MCF 10A (cell line): Measurements from ENCODE around the gene MAB21L4. TPM values are rescaled to one million over a fixed set of nuclear protein-coding genes. Genes with fewer than 3 reads are reported as not detected.

ENCODE experiments used
- BruUV-seq: library from RNA; stranded (reverse); fragments of 400-500 nt; replicated peaks from 2 replicates; lab custom pipeline; 2021; lab: Mats Ljungman, UMichigan
- CTCF ChIA-PET: fragments of 300-600 bp; sonication (Branson Sonifier 250); formaldehyde crosslinking; extraction: SDS; loops from one replicate; lab custom pipeline; 2021; ENCODE audit warnings: antibody characterized with exemption, inconsistent platforms; lab: Yijun Ruan, JAX
- POLR2A ChIA-PET: fragments of 300-600, 350-650 bp; sonication (Branson Sonifier 250); formaldehyde crosslinking; extraction: SDS; loops from one replicate; lab custom pipeline; 2020; ENCODE audit warnings: antibody characterized with exemption, inconsistent platforms; lab: Yijun Ruan, JAX
- DNase-seq: peaks from one replicate; pipeline ENCODE4 v3.0.0-alpha.2; 2018; ENCODE audit not compliant: unreplicated experiment
- H3K27ac Mint-ChIP-seq: one replicate; pipeline ENCODE4 v1.8.0; 2022; ENCODE audit warnings: mild to moderate bottlenecking, low read depth, mixed read lengths; ENCODE audit not compliant: unreplicated experiment
- H3K27me3 Mint-ChIP-seq: one replicate; pipeline ENCODE4 v1.8.0; 2022; ENCODE audit warnings: mixed read lengths; ENCODE audit not compliant: insufficient read depth, unreplicated experiment
- H3K36me3 Mint-ChIP-seq: one replicate; pipeline ENCODE4 v1.8.0; 2022; ENCODE audit warnings: mild to moderate bottlenecking, moderate library complexity, mixed read lengths; ENCODE audit not compliant: insufficient read depth, unreplicated experiment
- H3K4me1 Mint-ChIP-seq: one replicate; pipeline ENCODE4 v1.8.0; 2022; ENCODE audit warnings: mixed read lengths; ENCODE audit not compliant: insufficient read depth, unreplicated experiment
- H3K4me3 Mint-ChIP-seq: one replicate; pipeline ENCODE4 v1.8.0; 2022; ENCODE audit warnings: mild to moderate bottlenecking, moderate library complexity, mixed read lengths; ENCODE audit not compliant: unreplicated experiment
- H3K9me3 Mint-ChIP-seq: one replicate; pipeline ENCODE4 v1.8.0; 2022; ENCODE audit warnings: mixed read lengths; ENCODE audit not compliant: unreplicated experiment
- CTCF ChIP-seq: fragments of 200-600 bp; IDR thresholded peaks from one replicate; pipeline ENCODE4 v1.8.0; 2022; ENCODE audit warnings: antibody characterized with exemption, mild to moderate bottlenecking; ENCODE audit not compliant: unreplicated experiment
- intact Hi-C: fragments of 100-400 bp; cut with micrococcal nuclease; formaldehyde crosslinking; loops from 2 replicates; pipeline ENCODE4 v1.14.1; 2022
- total RNA-seq: library from RNA; stranded (reverse); gene quantifications from 2 replicates; pipeline ENCODE4 v1.2.3, GENCODE V29; 2022

The MAB21L4 gene
- total RNA-seq, 1 experiment from 2014 or later = not detected

- ChIA-PET CTCF (no interaction called here), POLR2A (no interaction called here)
- no peak for TF ChIP-seq CTCF
- no peaks in the 10 kb centered on the region for H3K27me3 Mint-ChIP-seq
- peaks cover 8% of the 10 kb centered on the region for H3K4me1 Mint-ChIP-seq
- no peak overlapping the region for H3K27ac Mint-ChIP-seq
- BruUV-seq = no TSS peak
- intact Hi-C loops = no loop called here
- no peak for DNase-seq
- H3K9me3 Mint-ChIP-seq = no peaks in the 10 kb centered on the region
- H3K4me3 Mint-ChIP-seq = no peak overlapping the region
- peaks cover 5% of the 10 kb centered on the region for H3K36me3 Mint-ChIP-seq
Measured at GRCh38 chr2:240906911-240907590, 11.1 kb upstream of the MAB21L4 start.

DNA sequence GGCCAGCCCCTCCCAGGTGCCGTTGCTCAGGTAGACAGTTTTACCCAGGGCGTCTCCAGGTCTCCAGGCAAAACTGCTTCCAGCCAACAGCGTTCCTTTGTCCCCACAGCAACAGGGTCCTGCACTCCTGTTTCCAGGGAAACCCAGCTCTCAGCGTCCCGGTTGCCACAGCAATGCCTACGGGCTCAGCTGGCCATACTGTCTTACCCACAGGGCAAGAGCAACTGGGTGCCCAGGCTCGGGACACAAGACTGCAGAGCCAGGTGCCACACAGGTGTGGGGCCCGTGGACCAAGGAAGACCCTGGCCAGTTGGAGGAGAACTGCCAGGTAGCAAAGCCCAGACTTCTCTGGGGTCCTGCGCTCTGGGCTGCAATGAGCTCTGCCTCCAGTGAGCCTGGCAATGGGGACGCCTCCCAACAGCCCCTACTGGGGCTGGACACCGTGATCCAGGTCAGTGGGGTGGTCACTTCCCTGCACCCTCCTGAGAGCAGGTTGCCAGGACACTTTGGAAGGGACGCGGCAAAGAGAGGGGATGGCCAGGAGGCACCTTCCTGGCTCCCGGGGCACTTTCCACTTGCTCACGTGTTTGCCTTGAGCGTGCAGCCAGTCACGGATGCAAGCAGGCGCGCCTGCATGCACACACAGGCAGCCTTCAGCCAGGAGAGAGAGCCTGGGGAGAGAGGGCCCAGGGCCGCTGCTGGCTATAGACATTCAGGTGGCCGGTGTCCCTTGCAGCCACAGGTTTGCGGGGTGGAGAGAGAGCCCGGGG is 10.4 kb upstream of the MAB21L4 start, which contains the start of gene CROCC2:
TSS of gene CROCC2 (plus strand) at position 196 of the 770 bp plus-strand sequence. CDS start at position 374, 178 bp downstream.
- no peaks in the 10 kb centered on the region for H3K9me3 Mint-ChIP-seq
- ChIA-PET POLR2A (no interaction called here), CTCF (interaction anchor here (0.6 kb wide), 1 partner anchor 493 kb away, joined by 3 read pairs; no protein-coding TSS in a partner anchor)
- intact Hi-C loops = no loop called here
- no peak within 1 kb of the TSS for H3K4me3 Mint-ChIP-seq
- H3K36me3 Mint-ChIP-seq = no peaks in the 10 kb centered on the region
- no TSS peak for BruUV-seq
- no peak for TF ChIP-seq CTCF
- DNase-seq = no peak
- no peak within 1 kb of the TSS for H3K27ac Mint-ChIP-seq
- H3K4me1 Mint-ChIP-seq = peaks cover under 1% of the 10 kb centered on the region
- no peaks in the 10 kb centered on the region for H3K27me3 Mint-ChIP-seq

DNA sequence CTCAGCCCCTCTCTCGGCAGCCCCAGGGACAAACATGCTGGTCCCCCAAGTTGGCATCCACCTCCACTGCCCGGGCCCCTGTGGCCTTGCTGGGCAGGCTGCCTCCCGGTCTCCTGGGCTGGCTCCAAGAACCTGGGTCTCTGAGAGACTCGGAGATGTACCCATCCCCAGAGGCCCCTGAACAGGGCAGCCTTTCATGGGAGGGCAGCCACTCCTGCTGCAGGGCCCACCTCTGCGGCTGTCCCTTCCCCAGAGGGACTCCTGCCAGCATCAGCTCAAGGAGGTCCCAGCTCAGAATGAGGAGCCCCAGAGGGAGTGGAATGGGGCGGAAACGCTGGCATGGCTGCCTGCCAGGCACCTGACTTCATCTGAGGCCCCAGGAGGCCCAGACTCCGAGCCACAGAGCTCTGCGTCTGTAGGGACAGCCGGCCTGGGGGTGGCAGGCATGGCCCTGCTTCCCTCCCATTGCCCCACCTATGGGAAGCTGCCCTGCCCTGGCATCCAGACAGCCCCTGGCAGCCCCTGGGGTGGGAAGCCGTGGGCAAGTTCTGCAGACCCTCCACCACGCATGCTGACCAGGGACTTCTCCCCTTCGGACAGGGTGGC is 9.3 kb upstream of the MAB21L4 start:
- Mint-ChIP-seq H3K4me3 (no peak overlapping the region), H3K27ac (no peak overlapping the region), H3K36me3 (no peaks in the 10 kb centered on the region), H3K4me1 (no peaks in the 10 kb centered on the region), H3K9me3 (no peaks in the 10 kb centered on the region), H3K27me3 (no peaks in the 10 kb centered on the region)
- CTCF ChIA-PET = no interaction called here
- no peak for TF ChIP-seq CTCF
- POLR2A ChIA-PET = no interaction called here
- intact Hi-C loops = no loop called here
- no TSS peak for BruUV-seq
- DNase-seq = no peak
